ENCODE measurements around the gene IL12RB2. TPM values are rescaled to one million over a fixed set of nuclear protein-coding genes. Genes with fewer than 3 reads are reported as not detected.

Gene IL12RB2
- polyA plus RNA-seq, 1 of the 3 experiments (the other 2 are of a cell fraction): not detected

DNA sequence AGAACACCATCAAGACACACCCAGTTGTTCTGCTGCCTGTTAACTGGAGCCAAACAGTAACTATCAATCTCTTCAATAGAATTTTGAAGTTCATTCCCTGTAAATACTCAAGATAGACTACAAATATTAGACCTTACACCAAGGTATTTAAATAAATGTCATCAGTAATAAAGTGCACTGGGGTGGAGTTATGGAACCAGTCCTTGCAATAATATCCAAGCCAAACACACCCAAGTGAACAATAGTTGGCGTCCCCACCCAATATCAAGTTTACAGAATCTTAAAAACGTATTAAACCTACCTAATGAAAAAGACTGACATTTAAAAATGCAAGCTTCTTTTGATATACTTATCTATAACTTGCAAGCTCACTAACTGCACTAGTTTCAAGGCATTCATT lies 119.8 kb downstream of the IL12RB2 start (continued):
- no peak for TF ChIP-seq GABPA (IDR thresholded peaks at IDR 0.05; ENCODE audit: low read depth)

DNA sequence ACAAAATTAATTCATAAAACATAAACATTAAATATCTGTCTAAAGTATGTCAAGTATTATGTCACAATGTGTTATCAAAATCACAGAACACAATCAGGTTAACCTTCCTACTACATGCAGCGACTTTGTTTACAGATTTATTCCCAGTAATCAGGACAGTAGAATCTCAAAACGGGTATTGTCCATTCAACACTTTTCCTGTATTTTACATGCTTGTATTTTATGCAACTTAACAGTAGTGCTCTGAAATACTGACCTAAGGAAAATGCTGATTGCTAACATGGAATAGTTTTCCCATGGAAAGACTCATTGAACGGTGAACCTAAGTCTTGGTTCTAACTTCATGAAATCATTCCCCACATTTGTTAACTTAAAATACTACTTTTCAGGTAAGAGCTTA lies 120.3 kb downstream of the IL12RB2 start:
- 1% methylated on average over 3 of the region's 3 CpGs for WGBS (ENCODE audit: low lambda C conversion rate)
- DNase-seq: no peak
- peaks cover 64% of the 10 kb centered on the region for H4K20me1 ChIP-seq (ENCODE audit: insufficient read depth)
- H3K27ac ChIP-seq (ENCODE audit: low read depth in 2 of 2, low read length in 1 of 2): no peak overlapping the region
- H3F3A ChIP-seq (replicated peaks; ENCODE audit: insufficient read depth): peaks cover 15% of the 10 kb centered on the region
- no peak overlapping the region for H2AFZ ChIP-seq (ENCODE audit: low read depth)
- ChIA-PET POLR2A (interaction anchor here (0.5 kb wide), 1 partner anchor 98 kb away, joined by 4 read pairs; no protein-coding TSS in a partner anchor), CTCF (interaction anchor here (0.7 to 3.6 kb wide), 4 partner anchors 12 to 80 kb away, joined by 3 to 15 read pairs (median 4); no protein-coding TSS in a partner anchor)
- TF ChIP-seq MXI1 (IDR thresholded peaks at IDR 0.05; ENCODE audit: low read depth, low read length): peak; percentile 28; the same call in 1 of the 2 replicates
- TF ChIP-seq, protein P1, sequence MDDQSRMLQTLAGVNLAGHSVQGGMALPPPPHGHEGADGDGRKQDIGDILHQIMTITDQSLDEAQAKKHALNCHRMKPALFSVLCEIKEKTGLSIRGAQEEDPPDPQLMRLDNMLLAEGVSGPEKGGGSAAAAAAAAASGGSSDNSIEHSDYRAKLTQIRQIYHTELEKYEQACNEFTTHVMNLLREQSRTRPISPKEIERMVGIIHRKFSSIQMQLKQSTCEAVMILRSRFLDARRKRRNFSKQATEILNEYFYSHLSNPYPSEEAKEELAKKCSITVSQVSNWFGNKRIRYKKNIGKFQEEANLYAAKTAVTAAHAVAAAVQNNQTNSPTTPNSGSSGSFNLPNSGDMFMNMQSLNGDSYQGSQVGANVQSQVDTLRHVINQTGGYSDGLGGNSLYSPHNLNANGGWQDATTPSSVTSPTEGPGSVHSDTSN (IDR thresholded peaks at IDR 0.05): no peak
- H3K4me1 ChIP-seq (ENCODE audit: control insufficient read depth in 1 of 2, insufficient read depth in 2 of 2, low read depth in 1 of 2, low read length in 1 of 2): peaks cover 0 to 16% of the 10 kb centered on the region in 2 experiments; a peak in 3 of 4 replicates
- H3K79me2 ChIP-seq (ENCODE audit: insufficient read depth): peaks cover 72% of the 10 kb centered on the region
- peaks cover 45 to 49% of the 10 kb centered on the region in 2 experiments for H3K36me3 ChIP-seq (replicated peaks in 1 of 2; ENCODE audit: control insufficient read depth in 1 of 2, insufficient read depth in 2 of 2, low read length in 1 of 2)
- H3K4me3 ChIP-seq (ENCODE audit: low read depth in 2 of 2, low read length in 1 of 2): peak overlapping the region; percentile 96 to 97
- H3K9me3 ChIP-seq: no peaks in the 10 kb centered on the region
- H3K4me2 ChIP-seq: peak overlapping the region; percentile 96
- peak overlapping the region; percentile 95 for H3K9ac ChIP-seq
- no peaks in the 10 kb centered on the region for H3K9me2 ChIP-seq
- H3K27me3 ChIP-seq (ENCODE audit: insufficient read depth): no peaks in the 10 kb centered on the region

DNA sequence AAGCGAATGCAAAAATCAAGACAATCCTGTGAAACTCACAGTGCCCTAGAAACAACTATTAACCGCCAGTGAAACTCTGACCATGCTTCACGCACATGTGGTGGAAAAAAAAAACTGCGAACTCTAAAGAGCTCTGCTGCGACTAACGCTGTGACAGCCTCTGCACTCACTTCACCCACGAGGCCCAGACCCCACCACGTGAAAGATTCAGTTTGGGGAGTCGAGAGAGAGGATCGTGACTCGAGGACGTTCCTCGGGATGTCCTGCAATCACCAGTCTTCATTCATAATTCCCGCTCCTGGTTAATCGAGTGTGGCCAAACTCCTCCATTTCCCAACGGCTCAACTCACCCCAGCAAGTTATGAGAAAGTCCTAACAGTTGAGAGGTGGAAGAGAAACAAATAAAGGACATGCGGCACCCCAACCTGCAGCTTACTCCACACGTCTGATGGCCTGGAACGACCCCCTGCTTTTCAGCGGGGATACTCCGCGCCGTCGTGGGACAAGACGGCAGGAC lies 121.4 kb downstream of the IL12RB2 start:
- Histone ChIP-seq H3K79me2 (ENCODE audit: insufficient read depth) (peaks cover 61% of the 10 kb centered on the region), H3K27me3 (ENCODE audit: insufficient read depth) (no peaks in the 10 kb centered on the region), H4K20me1 (ENCODE audit: insufficient read depth) (peaks cover 55% of the 10 kb centered on the region), H3K9me3 (no peaks in the 10 kb centered on the region), H3K36me3 (replicated peaks in 1 of 2; ENCODE audit: control insufficient read depth in 1 of 2, insufficient read depth in 2 of 2, low read length in 1 of 2) (peaks cover 36 to 39% of the 10 kb centered on the region in 2 experiments), H3K27ac (ENCODE audit: low read depth in 2 of 2, low read length in 1 of 2) (peak overlapping the region; percentile 67 to 80; a peak in 2 of 4 replicates), H3K9ac (peak overlapping the region; percentile 95), H3K9me2 (no peaks in the 10 kb centered on the region), H2AFZ (ENCODE audit: low read depth) (no peak overlapping the region), H3K4me2 (peak overlapping the region; percentile 96), H3K4me3 (ENCODE audit: low read depth in 2 of 2, low read length in 1 of 2) (peak overlapping the region; percentile 96 to 97), H3K4me1 (ENCODE audit: control insufficient read depth in 1 of 2, insufficient read depth in 2 of 2, low read depth in 1 of 2, low read length in 1 of 2) (peaks cover 0 to 19% of the 10 kb centered on the region in 2 experiments; a peak in 3 of 4 replicates), H3F3A (replicated peaks; ENCODE audit: insufficient read depth) (peaks cover 15% of the 10 kb centered on the region)
- DNase-seq: peak; percentile 32
- ChIA-PET POLR2A (interaction anchor here (1.0 to 2.6 kb wide), 3 partner anchors 12 to 376 kb away, joined by 3 to 5 read pairs (median 4); partner anchors contain the start of gene SLC35D1), CTCF (interaction anchor here (0.7 to 3.6 kb wide), 5 partner anchors 11 to 159 kb away, joined by 3 to 15 read pairs (median 4); no protein-coding TSS in a partner anchor)
- under 1% methylated on average over 19 of the region's 25 CpGs for WGBS (ENCODE audit: low lambda C conversion rate)
- TF ChIP-seq YY1 (IDR thresholded peaks at IDR 0.05; ENCODE audit: low read depth) (no peak; the same call in 1 of the 2 replicates), MXI1 (IDR thresholded peaks at IDR 0.05; ENCODE audit: low read depth, low read length) (peak; percentile 99), RFX5 (IDR thresholded peaks at IDR 0.05; ENCODE audit: low read length) (no peak), JUND (IDR thresholded peaks at IDR 0.05) (no peak), RCOR1 (IDR thresholded peaks at IDR 0.05; ENCODE audit: low read length) (no peak), FOXJ3 (CRISPR knock-in tag; IDR thresholded peaks at IDR 0.05) (no peak), MEF2A (IDR thresholded peaks at IDR 0.05; ENCODE audit: borderline replicate concordance, low read depth) (no peak), SIN3A (IDR thresholded peaks at IDR 0.05; ENCODE audit: borderline replicate concordance, low read depth, low read length) (peak; percentile 93; the same call in 1 of the 2 replicates), ELF1 (IDR thresholded peaks at IDR 0.05) (no peak), FOSL2 (IDR thresholded peaks at IDR 0.05; ENCODE audit: borderline replicate concordance, low read depth) (no peak), GATA2 (CRISPR knock-in tag; IDR thresholded peaks at IDR 0.05) (no peak)
- TF ChIP-seq, protein P2, sequence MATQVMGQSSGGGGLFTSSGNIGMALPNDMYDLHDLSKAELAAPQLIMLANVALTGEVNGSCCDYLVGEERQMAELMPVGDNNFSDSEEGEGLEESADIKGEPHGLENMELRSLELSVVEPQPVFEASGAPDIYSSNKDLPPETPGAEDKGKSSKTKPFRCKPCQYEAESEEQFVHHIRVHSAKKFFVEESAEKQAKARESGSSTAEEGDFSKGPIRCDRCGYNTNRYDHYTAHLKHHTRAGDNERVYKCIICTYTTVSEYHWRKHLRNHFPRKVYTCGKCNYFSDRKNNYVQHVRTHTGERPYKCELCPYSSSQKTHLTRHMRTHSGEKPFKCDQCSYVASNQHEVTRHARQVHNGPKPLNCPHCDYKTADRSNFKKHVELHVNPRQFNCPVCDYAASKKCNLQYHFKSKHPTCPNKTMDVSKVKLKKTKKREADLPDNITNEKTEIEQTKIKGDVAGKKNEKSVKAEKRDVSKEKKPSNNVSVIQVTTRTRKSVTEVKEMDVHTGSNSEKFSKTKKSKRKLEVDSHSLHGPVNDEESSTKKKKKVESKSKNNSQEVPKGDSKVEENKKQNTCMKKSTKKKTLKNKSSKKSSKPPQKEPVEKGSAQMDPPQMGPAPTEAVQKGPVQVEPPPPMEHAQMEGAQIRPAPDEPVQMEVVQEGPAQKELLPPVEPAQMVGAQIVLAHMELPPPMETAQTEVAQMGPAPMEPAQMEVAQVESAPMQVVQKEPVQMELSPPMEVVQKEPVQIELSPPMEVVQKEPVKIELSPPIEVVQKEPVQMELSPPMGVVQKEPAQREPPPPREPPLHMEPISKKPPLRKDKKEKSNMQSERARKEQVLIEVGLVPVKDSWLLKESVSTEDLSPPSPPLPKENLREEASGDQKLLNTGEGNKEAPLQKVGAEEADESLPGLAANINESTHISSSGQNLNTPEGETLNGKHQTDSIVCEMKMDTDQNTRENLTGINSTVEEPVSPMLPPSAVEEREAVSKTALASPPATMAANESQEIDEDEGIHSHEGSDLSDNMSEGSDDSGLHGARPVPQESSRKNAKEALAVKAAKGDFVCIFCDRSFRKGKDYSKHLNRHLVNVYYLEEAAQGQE (IDR thresholded peaks at IDR 0.05; ENCODE audit: low read depth, low read length): no peak
- TF ChIP-seq, protein P3, sequence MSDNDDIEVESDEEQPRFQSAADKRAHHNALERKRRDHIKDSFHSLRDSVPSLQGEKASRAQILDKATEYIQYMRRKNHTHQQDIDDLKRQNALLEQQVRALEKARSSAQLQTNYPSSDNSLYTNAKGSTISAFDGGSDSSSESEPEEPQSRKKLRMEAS (IDR thresholded peaks at IDR 0.05; ENCODE audit: low read depth): peak; percentile 83
- TF ChIP-seq, protein P4, sequence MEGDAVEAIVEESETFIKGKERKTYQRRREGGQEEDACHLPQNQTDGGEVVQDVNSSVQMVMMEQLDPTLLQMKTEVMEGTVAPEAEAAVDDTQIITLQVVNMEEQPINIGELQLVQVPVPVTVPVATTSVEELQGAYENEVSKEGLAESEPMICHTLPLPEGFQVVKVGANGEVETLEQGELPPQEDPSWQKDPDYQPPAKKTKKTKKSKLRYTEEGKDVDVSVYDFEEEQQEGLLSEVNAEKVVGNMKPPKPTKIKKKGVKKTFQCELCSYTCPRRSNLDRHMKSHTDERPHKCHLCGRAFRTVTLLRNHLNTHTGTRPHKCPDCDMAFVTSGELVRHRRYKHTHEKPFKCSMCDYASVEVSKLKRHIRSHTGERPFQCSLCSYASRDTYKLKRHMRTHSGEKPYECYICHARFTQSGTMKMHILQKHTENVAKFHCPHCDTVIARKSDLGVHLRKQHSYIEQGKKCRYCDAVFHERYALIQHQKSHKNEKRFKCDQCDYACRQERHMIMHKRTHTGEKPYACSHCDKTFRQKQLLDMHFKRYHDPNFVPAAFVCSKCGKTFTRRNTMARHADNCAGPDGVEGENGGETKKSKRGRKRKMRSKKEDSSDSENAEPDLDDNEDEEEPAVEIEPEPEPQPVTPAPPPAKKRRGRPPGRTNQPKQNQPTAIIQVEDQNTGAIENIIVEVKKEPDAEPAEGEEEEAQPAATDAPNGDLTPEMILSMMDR (IDR thresholded peaks at IDR 0.05): no peak
- TF ChIP-seq, protein P5, sequence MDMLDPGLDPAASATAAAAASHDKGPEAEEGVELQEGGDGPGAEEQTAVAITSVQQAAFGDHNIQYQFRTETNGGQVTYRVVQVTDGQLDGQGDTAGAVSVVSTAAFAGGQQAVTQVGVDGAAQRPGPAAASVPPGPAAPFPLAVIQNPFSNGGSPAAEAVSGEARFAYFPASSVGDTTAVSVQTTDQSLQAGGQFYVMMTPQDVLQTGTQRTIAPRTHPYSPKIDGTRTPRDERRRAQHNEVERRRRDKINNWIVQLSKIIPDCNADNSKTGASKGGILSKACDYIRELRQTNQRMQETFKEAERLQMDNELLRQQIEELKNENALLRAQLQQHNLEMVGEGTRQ (IDR thresholded peaks at IDR 0.05; ENCODE audit: borderline replicate concordance, low read depth, low read length): no peak

All from SK-N-SH (cell line).